Spleen (tissue), 7 donors: ENCODE measurements around the gene PLEKHA7.

Experiments used
- CTCF ChIP-seq, 11 experiments: fragments of 200-600 bp in 7 of 11; fragments of 450-650 bp in 4 of 11; sonication (generic) in 4 of 11; IDR thresholded peaks in 8 of 11; conservative IDR thresholded peaks in 3 of 11; 1 replicate in 7 of 11; 2 replicates in 4 of 11; pipeline versions ENCODE4 v1.4.0 to v1.8.0; 2016 to 2021; ENCODE audit warnings: antibody characterized with exemption in 11 of 11, inconsistent platforms in 4 of 11, mild to moderate bottlenecking in 1 of 11
- POLR2A ChIP-seq, 3 donors: fragments of 450-650 bp; IDR thresholded peaks; one replicate each; pipeline ENCODE4 v1.5.1; 2017; ENCODE audit warnings: antibody characterized with exemption in 3 of 3, mild to moderate bottlenecking in 1 of 3
- donor health status: DM: no; HTN: no; CAD: no; lungs with moderate emphysema.
- donor health status: DM: no; HTN: no; CAD: no.
- donor health status: DM: no; HTN: no; CAD: no.

- TF ChIP-seq POLR2A (IDR thresholded peaks at IDR 0.05) (no peak), CTCF (IDR thresholded peaks at IDR 0.05 in 8 of 11, conservative IDR thresholded peaks at IDR 0.05 in 3 of 11) (no peak)
Measured at GRCh38 chr11:16800382-16800781, 213.8 kb downstream of the PLEKHA7 start.
